Measurements from ENCODE around the gene ARFIP2.

DNA sequence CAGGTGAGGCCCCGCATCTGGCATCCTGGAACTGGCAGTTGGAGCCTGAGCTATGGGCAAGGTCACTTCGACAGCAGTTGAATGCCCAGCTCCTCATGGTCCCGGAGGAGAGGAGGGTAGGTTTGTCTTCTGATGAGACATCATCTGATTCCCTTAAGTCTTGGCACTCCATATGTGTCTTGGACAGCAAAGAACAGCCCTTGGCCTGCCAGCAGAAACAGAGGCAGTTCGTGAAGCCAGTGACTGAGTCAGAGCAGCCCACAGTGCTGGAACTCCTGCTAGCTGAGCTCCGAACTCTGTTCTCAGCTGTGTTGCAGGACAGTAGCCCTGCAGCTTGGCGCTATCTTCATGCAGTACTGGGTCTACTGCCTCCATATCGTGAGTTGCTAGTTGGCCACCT lies 17.0 kb upstream of the ARFIP2 start:
- TF ChIP-seq, protein P1, sequence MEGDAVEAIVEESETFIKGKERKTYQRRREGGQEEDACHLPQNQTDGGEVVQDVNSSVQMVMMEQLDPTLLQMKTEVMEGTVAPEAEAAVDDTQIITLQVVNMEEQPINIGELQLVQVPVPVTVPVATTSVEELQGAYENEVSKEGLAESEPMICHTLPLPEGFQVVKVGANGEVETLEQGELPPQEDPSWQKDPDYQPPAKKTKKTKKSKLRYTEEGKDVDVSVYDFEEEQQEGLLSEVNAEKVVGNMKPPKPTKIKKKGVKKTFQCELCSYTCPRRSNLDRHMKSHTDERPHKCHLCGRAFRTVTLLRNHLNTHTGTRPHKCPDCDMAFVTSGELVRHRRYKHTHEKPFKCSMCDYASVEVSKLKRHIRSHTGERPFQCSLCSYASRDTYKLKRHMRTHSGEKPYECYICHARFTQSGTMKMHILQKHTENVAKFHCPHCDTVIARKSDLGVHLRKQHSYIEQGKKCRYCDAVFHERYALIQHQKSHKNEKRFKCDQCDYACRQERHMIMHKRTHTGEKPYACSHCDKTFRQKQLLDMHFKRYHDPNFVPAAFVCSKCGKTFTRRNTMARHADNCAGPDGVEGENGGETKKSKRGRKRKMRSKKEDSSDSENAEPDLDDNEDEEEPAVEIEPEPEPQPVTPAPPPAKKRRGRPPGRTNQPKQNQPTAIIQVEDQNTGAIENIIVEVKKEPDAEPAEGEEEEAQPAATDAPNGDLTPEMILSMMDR (IDR thresholded peaks at IDR 0.05) = no peak
- no peak for TF ChIP-seq POLR2A (IDR thresholded peaks at IDR 0.05)
